Endodermal cell (in vitro differentiated cells): ENCODE data around the gene MEOX1. TPM values are rescaled to one million over a fixed set of nuclear protein-coding genes. Genes with fewer than 3 reads are reported as not detected.
A peak's percentile ranks its signal among the peaks of the same experiment; 100 is the strongest.

Experiments
- DNase-seq: peaks from one replicate; pipeline ENCODE4 v3.0.0-alpha.2; 2017
- H3K27ac ChIP-seq: 2 replicates; pipeline ENCODE4 v1.5.1; 2013; ENCODE audit warnings: mild to moderate bottlenecking, low read depth, low read length, moderate library complexity
- H3K27me3 ChIP-seq: 2 replicates; pipeline ENCODE4 v1.6.1; 2013; ENCODE audit warnings: mild to moderate bottlenecking, low read length, moderate library complexity; ENCODE audit not compliant: insufficient read depth, control insufficient read depth, poor library complexity, severe bottlenecking
- H3K36me3 ChIP-seq: 2 replicates; pipeline ENCODE4 v1.7.0; 2013; ENCODE audit warnings: mild to moderate bottlenecking, low read length, moderate library complexity; ENCODE audit not compliant: control insufficient read depth, insufficient read depth
- H3K4me1 ChIP-seq: one replicate; pipeline ENCODE4 v1.7.0; 2013; ENCODE audit warnings: low read length; ENCODE audit not compliant: control insufficient read depth, insufficient read depth
- H3K4me3 ChIP-seq: 2 replicates; pipeline ENCODE4 v1.5.1; 2013; ENCODE audit warnings: mild to moderate bottlenecking, low read length, moderate library complexity
- H3K9ac ChIP-seq: 2 replicates; pipeline ENCODE4 v1.6.1; 2013; ENCODE audit warnings: mild to moderate bottlenecking, low read length, moderate library complexity; ENCODE audit not compliant: poor library complexity, severe bottlenecking; ENCODE audit errors: extremely low read depth
- H3K9me3 ChIP-seq: 2 replicates; pipeline ENCODE4 v1.6.1; 2013; ENCODE audit warnings: mild to moderate bottlenecking, low read length, moderate library complexity; ENCODE audit not compliant: control insufficient read depth
- H3K27ac Mint-ChIP-seq: 2 replicates; pipeline ENCODE4 v1.8.0; 2020; ENCODE audit warnings: mixed read lengths
- H3K27me3 Mint-ChIP-seq: 2 replicates; pipeline ENCODE4 v1.8.0; 2021; ENCODE audit warnings: mild to moderate bottlenecking, mixed read lengths; ENCODE audit not compliant: insufficient read depth
- H3K36me3 Mint-ChIP-seq: 2 replicates; pipeline ENCODE4 v1.8.0; 2020; ENCODE audit warnings: low read depth, mixed read lengths
- H3K4me1 Mint-ChIP-seq: 2 replicates; pipeline ENCODE4 v1.8.0; 2020; ENCODE audit warnings: mixed read lengths
- H3K4me3 Mint-ChIP-seq: 2 replicates; pipeline ENCODE4 v1.8.0; 2020; ENCODE audit warnings: mild to moderate bottlenecking, moderate library complexity, mixed read lengths
- H3K9me3 Mint-ChIP-seq: 2 replicates; pipeline ENCODE4 v1.8.0; 2020; ENCODE audit warnings: mild to moderate bottlenecking, mixed read lengths
- WGBS, 2 experiments: methylation state at CpG; one replicate each; pipeline versions ENCODE4 v1.1.5 to v1.1.7; 2013; ENCODE audit warnings: missing lambda C conversion rate in 2 of 2, mixed read lengths in 1 of 2; ENCODE audit not compliant: insufficient coverage in 1 of 2, insufficient read length in 1 of 2; 5-methylcytosine and 5-hydroxymethylcytosine counted together
- total RNA-seq, 2 donors: library from RNA; stranded (reverse); fragmentation: NEBNext Ultra II Directional in 1 of 2; extraction: Animal tissue kit (Norgen Biotek cat#: 25700) in 1 of 2; gene quantifications; 2 replicates in 1 of 2; 3 replicates in 1 of 2; pipeline ENCODE4 v1.2.1, GENCODE V29; 2021
- TF ChIP-seq, protein P1 (sequence below): fragments of 200-600 bp; sonication (generic); conservative IDR thresholded peaks from 2 replicates; pipeline ENCODE4 v1.5.0; 2021; ENCODE audit warnings: antibody characterized with exemption, mild to moderate bottlenecking

The MEOX1 gene
- total RNA-seq, 2 donors from 2014 or later: not detected

DNA sequence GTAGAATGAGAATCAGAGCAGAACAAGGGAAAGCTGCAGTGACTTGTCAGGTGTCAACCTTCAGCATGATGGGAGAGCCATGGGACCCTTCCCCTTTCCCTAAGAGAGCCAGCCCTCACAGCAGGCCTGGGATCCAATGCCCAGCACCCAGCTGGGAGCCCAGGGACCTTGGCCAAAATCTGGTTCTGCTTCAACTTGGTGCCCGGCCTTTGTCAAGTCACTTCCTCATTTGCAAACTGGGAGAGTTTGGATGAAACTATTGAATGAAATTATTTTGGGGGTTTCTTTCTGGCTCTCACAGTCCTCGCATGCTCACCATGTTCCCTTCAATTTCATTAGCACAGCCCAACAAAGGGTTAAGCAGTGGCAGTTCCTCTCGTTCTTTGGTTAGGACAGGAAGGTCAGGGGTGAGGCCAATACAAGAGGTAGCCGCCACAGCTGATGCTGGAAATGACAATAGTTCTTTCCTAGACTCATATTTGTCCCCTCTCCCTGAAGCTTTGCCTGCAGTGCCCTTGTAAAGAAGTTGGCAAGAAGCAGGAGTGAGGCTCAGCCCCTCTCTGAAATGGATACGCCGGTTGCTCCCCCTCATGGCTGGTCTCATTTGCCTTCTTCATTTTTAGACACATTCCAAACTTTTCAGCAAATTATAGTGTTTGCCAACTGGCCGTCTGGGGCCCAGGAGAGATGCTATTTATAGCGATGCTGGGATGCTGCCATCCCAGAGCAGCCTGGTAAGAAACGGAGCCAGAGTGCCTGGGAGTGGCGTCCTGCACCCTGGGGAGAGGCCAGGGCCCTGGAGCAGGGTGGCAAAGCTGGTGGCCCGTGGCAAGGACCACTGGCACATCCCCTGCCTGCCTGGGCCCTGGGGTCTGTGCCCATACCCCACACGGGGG lies 34.5 kb upstream of the MEOX1 start:
- H3K27me3 Mint-ChIP-seq: peaks cover 7% of the 10 kb centered on the region
- Histone ChIP-seq H3K9me3 (peaks cover 10% of the 10 kb centered on the region), H3K36me3 (no peaks in the 10 kb centered on the region), H3K27ac (no peak overlapping the region), H3K4me1 (peaks cover 2% of the 10 kb centered on the region), H3K9ac (no peak overlapping the region), H3K27me3 (no peaks in the 10 kb centered on the region), H3K4me3 (no peak overlapping the region)
- H3K4me3 Mint-ChIP-seq: no peak overlapping the region
- TF ChIP-seq, protein P1, sequence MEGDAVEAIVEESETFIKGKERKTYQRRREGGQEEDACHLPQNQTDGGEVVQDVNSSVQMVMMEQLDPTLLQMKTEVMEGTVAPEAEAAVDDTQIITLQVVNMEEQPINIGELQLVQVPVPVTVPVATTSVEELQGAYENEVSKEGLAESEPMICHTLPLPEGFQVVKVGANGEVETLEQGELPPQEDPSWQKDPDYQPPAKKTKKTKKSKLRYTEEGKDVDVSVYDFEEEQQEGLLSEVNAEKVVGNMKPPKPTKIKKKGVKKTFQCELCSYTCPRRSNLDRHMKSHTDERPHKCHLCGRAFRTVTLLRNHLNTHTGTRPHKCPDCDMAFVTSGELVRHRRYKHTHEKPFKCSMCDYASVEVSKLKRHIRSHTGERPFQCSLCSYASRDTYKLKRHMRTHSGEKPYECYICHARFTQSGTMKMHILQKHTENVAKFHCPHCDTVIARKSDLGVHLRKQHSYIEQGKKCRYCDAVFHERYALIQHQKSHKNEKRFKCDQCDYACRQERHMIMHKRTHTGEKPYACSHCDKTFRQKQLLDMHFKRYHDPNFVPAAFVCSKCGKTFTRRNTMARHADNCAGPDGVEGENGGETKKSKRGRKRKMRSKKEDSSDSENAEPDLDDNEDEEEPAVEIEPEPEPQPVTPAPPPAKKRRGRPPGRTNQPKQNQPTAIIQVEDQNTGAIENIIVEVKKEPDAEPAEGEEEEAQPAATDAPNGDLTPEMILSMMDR: no peak
- peaks cover 2% of the 10 kb centered on the region for H3K9me3 Mint-ChIP-seq
- H3K27ac Mint-ChIP-seq: no peak overlapping the region
- no peaks in the 10 kb centered on the region for H3K36me3 Mint-ChIP-seq
- DNase-seq: no peak
- 79 to 83% methylated on average over 11 to 12 of the region's 12 CpGs for WGBS, 2 experiments
- peaks cover 5% of the 10 kb centered on the region for H3K4me1 Mint-ChIP-seq

DNA sequence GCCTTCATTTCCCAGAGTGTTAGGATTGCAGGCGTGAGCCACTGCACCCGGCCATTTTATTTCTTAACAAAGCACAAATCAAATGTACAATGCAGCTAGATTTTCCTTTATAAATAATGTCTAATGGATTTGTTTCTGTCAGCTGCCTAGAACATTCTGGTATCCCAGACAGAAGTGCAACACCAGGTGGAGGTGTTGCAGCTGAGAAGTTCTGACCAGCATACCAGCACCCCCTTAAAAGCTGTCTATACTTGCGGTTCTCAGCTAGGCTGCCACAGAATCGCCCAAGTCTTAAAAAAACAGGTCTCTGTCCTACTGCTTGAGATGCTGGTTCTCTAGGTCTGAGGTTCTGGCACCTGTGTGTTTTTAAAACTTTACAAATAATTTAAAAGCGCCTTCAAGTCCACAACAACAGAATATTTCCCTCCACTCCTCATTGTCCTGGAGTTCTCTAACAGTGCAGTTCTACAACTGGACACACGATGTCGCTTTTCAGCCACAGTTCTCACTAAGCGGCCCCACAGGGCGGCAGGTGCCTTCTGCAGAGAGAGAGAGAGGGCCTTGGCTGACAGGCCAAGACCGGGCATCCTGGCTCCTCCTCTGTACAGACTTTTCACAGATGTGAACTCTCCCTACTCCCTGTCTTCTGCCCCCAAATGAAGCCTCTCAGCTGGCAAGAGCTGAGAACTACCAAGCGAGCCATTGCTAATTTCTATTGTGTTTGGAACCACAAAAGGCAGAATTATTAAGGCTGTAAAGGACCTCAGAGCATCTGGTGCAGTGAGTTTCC lies 32.6 kb upstream of the MEOX1 start:
- Histone ChIP-seq H3K27ac (no peak overlapping the region), H3K4me3 (peak overlapping the region; percentile 30), H3K9ac (no peak overlapping the region), H3K4me1 (peaks cover 2% of the 10 kb centered on the region), H3K9me3 (peaks cover 3% of the 10 kb centered on the region), H3K27me3 (no peaks in the 10 kb centered on the region), H3K36me3 (no peaks in the 10 kb centered on the region)
- H3K4me3 Mint-ChIP-seq: no peak overlapping the region
- DNase-seq: peak; percentile 97
- H3K27me3 Mint-ChIP-seq: peaks cover 5% of the 10 kb centered on the region
- no peaks in the 10 kb centered on the region for H3K9me3 Mint-ChIP-seq
- H3K4me1 Mint-ChIP-seq: peaks cover 5% of the 10 kb centered on the region
- H3K36me3 Mint-ChIP-seq: no peaks in the 10 kb centered on the region
- peak overlapping the region; percentile 32 for H3K27ac Mint-ChIP-seq
- 20 to 29% methylated on average over 7 to 11 of the region's 11 CpGs for WGBS, 2 experiments
- TF ChIP-seq, protein P1: peak; percentile 97

DNA sequence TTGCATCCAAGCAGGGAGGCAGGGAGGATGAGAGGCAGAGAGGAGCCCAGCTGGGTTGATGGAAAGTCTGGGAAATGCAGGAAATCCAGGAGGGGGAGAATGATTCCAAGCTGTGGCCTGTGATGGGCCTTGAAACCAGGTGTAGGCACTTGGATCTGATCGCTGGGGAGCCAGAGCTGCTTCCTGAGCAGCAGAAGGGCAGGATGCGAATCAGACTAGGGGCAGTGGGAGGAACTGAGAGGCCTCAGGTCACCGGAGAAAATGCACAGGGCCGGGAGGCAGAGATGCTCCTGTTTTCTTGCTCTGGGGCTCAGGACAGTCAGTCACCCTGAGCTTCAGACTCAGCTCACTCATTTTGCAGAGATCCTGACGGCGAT lies 29.6 kb upstream of the MEOX1 start:
- Histone ChIP-seq H3K27ac (no peak overlapping the region), H3K4me3 (no peak overlapping the region), H3K9ac (no peak overlapping the region), H3K9me3 (no peaks in the 10 kb centered on the region), H3K36me3 (no peaks in the 10 kb centered on the region), H3K27me3 (no peaks in the 10 kb centered on the region), H3K4me1 (no peaks in the 10 kb centered on the region)
- no peaks in the 10 kb centered on the region for H3K9me3 Mint-ChIP-seq
- no peaks in the 10 kb centered on the region for H3K36me3 Mint-ChIP-seq
- peaks cover 4% of the 10 kb centered on the region for H3K4me1 Mint-ChIP-seq
- peaks cover 1% of the 10 kb centered on the region for H3K27me3 Mint-ChIP-seq
- no peak overlapping the region for H3K27ac Mint-ChIP-seq
- no peak for DNase-seq
- H3K4me3 Mint-ChIP-seq: no peak overlapping the region
- 91% methylated on average over 6 of the region's 6 CpGs for WGBS, 2 experiments
- TF ChIP-seq, protein P1: no peak
